ENCODE results near the gene SNAPC1. TPM values are rescaled to one million over a fixed set of nuclear protein-coding genes. Genes with fewer than 3 reads are reported as not detected.

Gene SNAPC1
- total RNA-seq, 1 experiment from 2014 or later, result 6.8 TPM

GRCh38 chr14:61812347-61813095 is 50.3 kb downstream of the SNAPC1 start, which contains the start of gene SYT16:
Gene SYT16, plus strand, starts transcription at chr14:61812703.
- peak; percentile 52 for DNase-seq
- Histone ChIP-seq H3K4me2 (ENCODE audit: insufficient read depth, insufficient read length, low read length) (peak within 1 kb of the TSS; percentile 65), H3K79me2 (ENCODE audit: insufficient read depth, low read length) (no peaks in the 10 kb centered on the region), H3K4me1 (ENCODE audit: insufficient read depth, low read length) (no peaks in the 10 kb centered on the region), H2BK120ac (ENCODE audit: low read depth, low read length, poor library complexity, severe bottlenecking) (no peak within 1 kb of the TSS), H2BK12ac (ENCODE audit: insufficient read length, low read depth, low read length) (no peak within 1 kb of the TSS), H2BK15ac (ENCODE audit: low read depth, low read length) (no peak within 1 kb of the TSS; the same call in 1 of the 2 replicates), H3K18ac (ENCODE audit: insufficient read length, low read depth, low read length) (no peak within 1 kb of the TSS), H2AK5ac (ENCODE audit: insufficient read length, low read length) (no peak within 1 kb of the TSS), H3T11ph (ENCODE audit: low read length) (no peak within 1 kb of the TSS), H3K9ac (ENCODE audit: extremely low read depth, insufficient read length, low read length) (peak within 1 kb of the TSS; percentile 10), H3K27ac (ENCODE audit: insufficient read length, low read depth, low read length) (no peak within 1 kb of the TSS), H3K9me3 (ENCODE audit: control insufficient read depth, low read depth, low read length) (no peaks in the 10 kb centered on the region), H4K20me1 (ENCODE audit: control insufficient read depth, insufficient read depth, insufficient read length) (no peaks in the 10 kb centered on the region), H2BK20ac (ENCODE audit: low read depth, low read length, poor library complexity, severe bottlenecking) (no peak within 1 kb of the TSS), H2BK5ac (ENCODE audit: insufficient read length, low read length) (no peak within 1 kb of the TSS), H3K79me1 (ENCODE audit: insufficient read depth, low read depth, low read length, poor library complexity, severe bottlenecking) (no peaks in the 10 kb centered on the region), H4K91ac (ENCODE audit: insufficient read length, low read depth, low read length) (no peak within 1 kb of the TSS), H2AFZ (ENCODE audit: low read length) (peak within 1 kb of the TSS; percentile 46), H3K27me3 (ENCODE audit: insufficient read depth, low read length) (peaks cover 15% of the 10 kb centered on the region), H4K5ac (ENCODE audit: insufficient read length, low read depth, low read length) (no peak within 1 kb of the TSS), H3K23me2 (ENCODE audit: insufficient read length, low read depth, low read length, poor library complexity, severe bottlenecking) (peaks cover 6% of the 10 kb centered on the region), H4K8ac (replicated peaks; ENCODE audit: insufficient read length, low read depth, low read length) (no peak within 1 kb of the TSS), H3K23ac (ENCODE audit: insufficient read length, low read depth, low read length) (no peak within 1 kb of the TSS), H3K56ac (ENCODE audit: insufficient read length, low read depth, low read length) (no peak within 1 kb of the TSS), H3K14ac (ENCODE audit: insufficient read depth, low read length) (peak within 1 kb of the TSS; percentile 50; the same call in 1 of the 2 replicates), H3K4ac (ENCODE audit: low read depth, low read length) (no peak within 1 kb of the TSS)
- peaks cover 0 to 2% (median 0%) of the 10 kb centered on the region in 3 experiments; a peak in 2 of 7 replicates for H3K36me3 Mint-ChIP-seq (ENCODE audit: insufficient read depth in 1 of 3, low read depth in 3 of 3)
- peak within 1 kb of the TSS; percentile 79 to 94 for H3K4me3 Mint-ChIP-seq
- peaks cover 9 to 10% of the 10 kb centered on the region in 2 experiments; a peak in 3 of 4 replicates for H3K4me1 Mint-ChIP-seq
- peaks cover 62% of the 10 kb centered on the region for H3K27me3 Mint-ChIP-seq (ENCODE audit: low read depth)
- no CpG with 5 or more reads among the region's 95 CpGs for WGBS (ENCODE audit: extremely low coverage, insufficient read length, low lambda C conversion rate)
- H3K27ac Mint-ChIP-seq, result peak within 1 kb of the TSS in 1 of 3 experiments; percentile 37; a peak in 3 of 7 replicates
- peaks cover 0 to 3% of the 10 kb centered on the region in 2 experiments; a peak in 4 of 5 replicates for H3K9me3 Mint-ChIP-seq
- TF ChIP-seq CTCF (conservative IDR thresholded peaks at IDR 0.05), result no peak

Measured in H9 (cell line).